ENCODE results near the gene TMEM117.

GRCh38 chr12:44099486-44099885 is 263.6 kb downstream of the TMEM117 start:
- TF ChIP-seq ZNF70 (CRISPR knock-in tag; IDR thresholded peaks at IDR 0.05), result no peak
- no peak for TF ChIP-seq PATZ1 (CRISPR knock-in tag; IDR thresholded peaks at IDR 0.05; ENCODE audit: borderline replicate concordance)
- TF ChIP-seq ISL1 (CRISPR knock-in tag; IDR thresholded peaks at IDR 0.05), result no peak
- no peak for TF ChIP-seq BACH2 (CRISPR knock-in tag; IDR thresholded peaks at IDR 0.05; ENCODE audit: borderline replicate concordance)
- TF ChIP-seq SNAI2 (CRISPR knock-in tag; IDR thresholded peaks at IDR 0.05), result no peak
- TF ChIP-seq TOX (CRISPR knock-in tag; IDR thresholded peaks at IDR 0.05; ENCODE audit: borderline replicate concordance), result no peak
- no peak for TF ChIP-seq GLIS3 (CRISPR knock-in tag; IDR thresholded peaks at IDR 0.05)
- TF ChIP-seq ARNTL (CRISPR knock-in tag; IDR thresholded peaks at IDR 0.05; ENCODE audit: borderline replicate concordance, low read depth), result no peak
- no peak for TF ChIP-seq TCF4 (CRISPR knock-in tag; IDR thresholded peaks at IDR 0.05; ENCODE audit: borderline replicate concordance)
- no peak for TF ChIP-seq ZNF565 (CRISPR knock-in tag; conservative IDR thresholded peaks at IDR 0.05; ENCODE audit: low read depth)
- TF ChIP-seq, protein P1, sequence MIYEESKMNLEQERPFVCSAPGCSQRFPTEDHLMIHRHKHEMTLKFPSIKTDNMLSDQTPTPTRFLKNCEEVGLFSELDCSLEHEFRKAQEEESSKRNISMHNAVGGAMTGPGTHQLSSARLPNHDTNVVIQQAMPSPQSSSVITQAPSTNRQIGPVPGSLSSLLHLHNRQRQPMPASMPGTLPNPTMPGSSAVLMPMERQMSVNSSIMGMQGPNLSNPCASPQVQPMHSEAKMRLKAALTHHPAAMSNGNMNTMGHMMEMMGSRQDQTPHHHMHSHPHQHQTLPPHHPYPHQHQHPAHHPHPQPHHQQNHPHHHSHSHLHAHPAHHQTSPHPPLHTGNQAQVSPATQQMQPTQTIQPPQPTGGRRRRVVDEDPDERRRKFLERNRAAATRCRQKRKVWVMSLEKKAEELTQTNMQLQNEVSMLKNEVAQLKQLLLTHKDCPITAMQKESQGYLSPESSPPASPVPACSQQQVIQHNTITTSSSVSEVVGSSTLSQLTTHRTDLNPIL (CRISPR knock-in tag; IDR thresholded peaks at IDR 0.05; ENCODE audit: low read depth), result no peak
- TF ChIP-seq TSHZ2 (CRISPR knock-in tag; IDR thresholded peaks at IDR 0.05), result no peak
- TF ChIP-seq, protein P2, sequence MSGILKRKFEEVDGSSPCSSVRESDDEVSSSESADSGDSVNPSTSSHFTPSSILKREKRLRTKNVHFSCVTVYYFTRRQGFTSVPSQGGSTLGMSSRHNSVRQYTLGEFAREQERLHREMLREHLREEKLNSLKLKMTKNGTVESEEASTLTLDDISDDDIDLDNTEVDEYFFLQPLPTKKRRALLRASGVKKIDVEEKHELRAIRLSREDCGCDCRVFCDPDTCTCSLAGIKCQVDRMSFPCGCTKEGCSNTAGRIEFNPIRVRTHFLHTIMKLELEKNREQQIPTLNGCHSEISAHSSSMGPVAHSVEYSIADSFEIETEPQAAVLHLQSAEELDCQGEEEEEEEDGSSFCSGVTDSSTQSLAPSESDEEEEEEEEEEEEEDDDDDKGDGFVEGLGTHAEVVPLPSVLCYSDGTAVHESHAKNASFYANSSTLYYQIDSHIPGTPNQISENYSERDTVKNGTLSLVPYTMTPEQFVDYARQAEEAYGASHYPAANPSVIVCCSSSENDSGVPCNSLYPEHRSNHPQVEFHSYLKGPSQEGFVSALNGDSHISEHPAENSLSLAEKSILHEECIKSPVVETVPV (CRISPR knock-in tag; IDR thresholded peaks at IDR 0.05), result no peak

Data from SK-N-SH treated with all-trans-retinoic acid at 6 μM for 48 hours (cell line).